ENCODE results near the gene ANKS1B.
A peak's percentile ranks its signal among the peaks of the same experiment; 100 is the strongest.

Gene ANKS1B

GRCh38 chr12:98741556-98742265 is 1243.0 kb downstream of the ANKS1B start:
- peak in 1 of 5 donors; percentile 39 for DNase-seq

GRCh38 chr12:98741196-98741555 is 1243.6 kb downstream of the ANKS1B start:
- peak in 1 of 5 donors; percentile 66 for DNase-seq

GRCh38 chr12:98740751-98741150 is 1244.0 kb downstream of the ANKS1B start:
- no peak for DNase-seq

GRCh38 chr12:98738539-98738938 is 1246.2 kb downstream of the ANKS1B start:
- no peak for DNase-seq

- DNase-seq: no peak
These were observed 1246.7 kb downstream of the ANKS1B start for GRCh38 chr12:98738002-98738401.

- no peak for DNase-seq
These were observed 1247.4 kb downstream of the ANKS1B start for GRCh38 chr12:98737322-98737712.

- DNase-seq: no peak
These were observed 1248.1 kb downstream of the ANKS1B start for GRCh38 chr12:98736352-98737321.

- DNase-seq: no peak
These were observed 1248.9 kb downstream of the ANKS1B start for GRCh38 chr12:98735821-98736220.

GRCh38 chr12:98733667-98734350 is 1250.9 kb downstream of the ANKS1B start:
- no peak for DNase-seq

- DNase-seq: no peak
These were observed 1254.3 kb downstream of the ANKS1B start for GRCh38 chr12:98730412-98730811.

GRCh38 chr12:98727196-98727595 is 1257.5 kb downstream of the ANKS1B start:
- no peak for DNase-seq

- peak in 2 of 5 donors; percentile 12 to 57 for DNase-seq
These were observed 1259.1 kb downstream of the ANKS1B start for GRCh38 chr12:98725476-98726247.

- DNase-seq: peak in 1 of 5 donors; percentile 46
These were observed 1260.2 kb downstream of the ANKS1B start for GRCh38 chr12:98724384-98725155.

- DNase-seq: no peak
These were observed 1263.5 kb downstream of the ANKS1B start for GRCh38 chr12:98721204-98721702.

- DNase-seq: no peak
These were observed 1264.9 kb downstream of the ANKS1B start for GRCh38 chr12:98719515-98720504.

- no peak for DNase-seq
These were observed 1270.3 kb downstream of the ANKS1B start for GRCh38 chr12:98714426-98714825.

GRCh38 chr12:98709022-98709421 is 1275.7 kb downstream of the ANKS1B start:
- DNase-seq: no peak

GRCh38 chr12:98701166-98701565 is 1283.6 kb downstream of the ANKS1B start:
- DNase-seq: no peak

- DNase-seq: no peak
These were observed 1285.2 kb downstream of the ANKS1B start for GRCh38 chr12:98699586-98699985.
